Ovary (tissue), 3 donors: ENCODE results near the gene SLAMF1.

Experiments used
- POLR2A ChIP-seq: fragments of 450-650 bp; IDR thresholded peaks from one replicate; pipeline ENCODE4 v1.6.1; 2017; ENCODE audit warnings: antibody characterized with exemption, mild to moderate bottlenecking, moderate library complexity
- TF ChIP-seq, protein P1 (sequence below), 3 donors: fragments of 450-650 bp in 2 of 3; fragments of 200-600 bp in 1 of 3; IDR thresholded peaks; one replicate each; pipeline versions ENCODE4 v1.5.1 to v1.8.0; 2016 to 2022; ENCODE audit warnings: antibody characterized with exemption in 3 of 3, mild to moderate bottlenecking in 1 of 3
- donor health status: DM: no; HTN: no; CAD: no.

GRCh38 chr1:160675641-160676410 lies 29.0 kb upstream of the SLAMF1 start:
- TF ChIP-seq, protein P1, sequence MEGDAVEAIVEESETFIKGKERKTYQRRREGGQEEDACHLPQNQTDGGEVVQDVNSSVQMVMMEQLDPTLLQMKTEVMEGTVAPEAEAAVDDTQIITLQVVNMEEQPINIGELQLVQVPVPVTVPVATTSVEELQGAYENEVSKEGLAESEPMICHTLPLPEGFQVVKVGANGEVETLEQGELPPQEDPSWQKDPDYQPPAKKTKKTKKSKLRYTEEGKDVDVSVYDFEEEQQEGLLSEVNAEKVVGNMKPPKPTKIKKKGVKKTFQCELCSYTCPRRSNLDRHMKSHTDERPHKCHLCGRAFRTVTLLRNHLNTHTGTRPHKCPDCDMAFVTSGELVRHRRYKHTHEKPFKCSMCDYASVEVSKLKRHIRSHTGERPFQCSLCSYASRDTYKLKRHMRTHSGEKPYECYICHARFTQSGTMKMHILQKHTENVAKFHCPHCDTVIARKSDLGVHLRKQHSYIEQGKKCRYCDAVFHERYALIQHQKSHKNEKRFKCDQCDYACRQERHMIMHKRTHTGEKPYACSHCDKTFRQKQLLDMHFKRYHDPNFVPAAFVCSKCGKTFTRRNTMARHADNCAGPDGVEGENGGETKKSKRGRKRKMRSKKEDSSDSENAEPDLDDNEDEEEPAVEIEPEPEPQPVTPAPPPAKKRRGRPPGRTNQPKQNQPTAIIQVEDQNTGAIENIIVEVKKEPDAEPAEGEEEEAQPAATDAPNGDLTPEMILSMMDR (IDR thresholded peaks at IDR 0.05): peak; percentile 34 to 43 (median 35)
- TF ChIP-seq POLR2A: no peak
